HG03565 (cell line): ENCODE data around the gene SDK1.

Experiments used
- ATAC-seq: cut with Tn5 transposase; IDR thresholded peaks from one replicate; pipeline ENCODE4 v1.9.1; 2021; ENCODE audit warnings: mild to moderate bottlenecking, moderate library complexity; ENCODE audit not compliant: unreplicated experiment

SDK1 gene

DNA sequence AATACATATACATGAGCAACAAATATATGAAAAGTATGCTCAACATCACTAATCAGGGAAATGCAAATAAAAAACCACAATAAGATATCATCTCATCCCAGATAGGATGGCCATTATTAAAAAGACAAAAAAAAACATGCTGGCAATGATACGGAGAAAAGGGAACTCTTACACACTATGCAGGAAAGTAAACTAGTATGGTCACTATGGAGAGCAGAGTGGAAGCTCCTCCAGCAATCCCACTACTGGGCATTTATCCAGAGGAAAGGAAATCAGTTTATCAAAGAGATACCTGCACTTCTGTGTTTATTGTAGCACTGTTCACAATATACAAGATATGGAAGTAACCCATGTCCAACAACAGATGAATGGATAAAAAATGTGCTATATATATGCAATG, 217.5 kb downstream of the SDK1 start:
- no peak for ATAC-seq

GRCh38 chr7:3520206-3520605, 219.2 kb downstream of the SDK1 start:
- no peak for ATAC-seq

- no peak for ATAC-seq
Observed at GRCh38 chr7:3527496-3528124, 226.6 kb downstream of the SDK1 start.

DNA sequence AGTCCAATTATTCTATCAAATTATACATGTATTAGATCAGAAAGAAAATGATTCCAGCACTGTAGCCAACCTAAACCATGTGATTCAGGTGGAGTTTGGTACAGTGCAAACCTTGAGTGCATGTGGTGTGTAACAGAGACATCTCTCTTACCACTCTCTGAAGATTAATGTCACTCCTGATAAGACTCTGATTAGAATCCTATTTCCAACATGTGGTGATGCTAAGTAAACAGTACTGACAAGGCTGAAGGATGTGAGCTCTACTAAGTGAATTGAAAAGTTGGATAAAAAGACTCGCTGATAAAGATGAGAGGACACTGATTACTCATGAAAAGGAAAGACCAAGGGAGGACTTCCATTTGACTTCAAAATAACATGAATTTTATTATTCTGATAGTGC, 232.0 kb downstream of the SDK1 start:
- no peak for ATAC-seq

DNA sequence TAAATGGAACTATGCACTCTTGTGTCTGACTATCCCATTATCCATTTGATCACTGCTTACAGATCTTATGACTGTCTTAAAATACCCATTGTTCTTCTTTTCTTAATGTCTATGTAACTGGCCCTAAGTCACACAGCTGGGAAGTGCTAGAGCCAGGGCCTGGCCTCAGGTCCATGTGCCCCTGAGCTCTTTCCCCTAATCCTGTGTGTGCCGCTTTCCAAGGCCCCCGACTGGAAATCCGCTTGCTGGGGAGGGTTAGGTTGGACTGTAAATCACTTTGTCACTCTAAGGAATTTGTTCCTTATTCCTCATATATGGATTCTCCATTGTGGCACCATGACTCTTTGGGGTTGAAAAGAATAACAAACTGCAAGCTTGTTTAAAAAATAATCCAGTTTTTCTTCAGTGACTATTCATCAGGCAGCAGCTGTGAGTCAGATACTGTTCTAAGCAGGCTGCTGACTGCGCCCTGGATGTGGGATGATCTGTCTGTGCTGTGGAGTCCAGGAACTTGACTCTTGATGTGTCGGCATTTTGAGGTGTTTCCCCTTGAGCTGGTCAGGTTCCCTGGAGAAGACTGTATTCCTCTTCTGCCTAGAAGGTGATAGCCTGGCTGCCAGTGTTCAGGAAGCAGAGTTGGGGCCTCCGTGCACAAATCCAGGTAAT, 236.3 kb downstream of the SDK1 start:
- ATAC-seq: no peak

DNA sequence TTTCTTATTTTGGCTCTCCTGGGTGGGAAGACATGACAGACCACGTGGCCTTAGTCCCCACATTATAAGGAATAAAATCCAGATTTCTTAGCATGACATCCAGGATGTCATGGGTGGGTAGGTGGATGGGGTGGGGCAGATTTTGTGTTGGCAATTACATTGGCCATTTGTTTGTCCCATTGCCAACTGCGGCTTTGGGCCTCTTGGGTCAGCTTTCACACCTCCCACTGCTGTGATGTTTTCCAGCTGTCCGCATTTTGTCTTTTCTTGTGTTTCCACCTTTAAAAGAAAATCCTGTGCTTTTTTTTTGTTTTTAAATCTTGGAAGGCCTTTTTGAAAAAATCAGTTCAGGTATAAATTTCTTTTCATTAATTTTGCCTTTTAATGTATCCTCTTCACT, 237.0 kb downstream of the SDK1 start:
- ATAC-seq: no peak

DNA sequence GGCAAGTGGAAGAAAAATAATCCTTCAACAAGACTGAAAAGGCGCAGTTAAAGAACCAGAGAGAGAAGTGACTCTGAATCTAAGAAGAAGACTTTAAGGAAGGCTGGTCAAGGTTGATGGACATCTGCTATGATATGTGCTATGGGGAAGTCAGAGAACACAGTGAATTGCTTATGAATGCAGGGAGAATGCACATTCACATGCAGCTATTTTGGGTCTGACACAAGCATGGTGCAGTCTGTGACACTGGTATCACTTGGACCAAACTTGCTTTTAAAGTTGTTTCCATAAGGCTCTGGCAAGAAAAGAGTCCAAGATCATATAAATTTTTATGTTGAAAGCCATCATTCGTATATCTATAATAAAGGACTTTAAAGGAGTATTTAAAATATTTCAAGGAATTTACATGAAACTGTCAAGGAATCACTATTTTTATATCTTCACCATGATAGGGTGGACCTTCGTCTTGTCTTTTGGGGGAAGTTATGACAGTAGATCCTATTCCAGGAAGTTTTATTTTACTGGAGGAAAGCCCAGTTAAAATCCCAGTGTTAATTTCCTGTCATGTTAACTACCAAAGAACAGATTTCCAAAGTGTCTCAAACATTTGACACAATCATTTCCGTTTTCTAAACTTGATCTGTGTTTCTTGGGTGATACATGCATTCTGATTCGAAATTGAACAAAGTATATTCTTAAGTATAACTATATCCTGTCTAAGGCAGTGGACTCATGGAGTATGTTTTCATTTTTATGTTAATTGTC, 239.6 kb downstream of the SDK1 start:
- ATAC-seq: no peak

DNA sequence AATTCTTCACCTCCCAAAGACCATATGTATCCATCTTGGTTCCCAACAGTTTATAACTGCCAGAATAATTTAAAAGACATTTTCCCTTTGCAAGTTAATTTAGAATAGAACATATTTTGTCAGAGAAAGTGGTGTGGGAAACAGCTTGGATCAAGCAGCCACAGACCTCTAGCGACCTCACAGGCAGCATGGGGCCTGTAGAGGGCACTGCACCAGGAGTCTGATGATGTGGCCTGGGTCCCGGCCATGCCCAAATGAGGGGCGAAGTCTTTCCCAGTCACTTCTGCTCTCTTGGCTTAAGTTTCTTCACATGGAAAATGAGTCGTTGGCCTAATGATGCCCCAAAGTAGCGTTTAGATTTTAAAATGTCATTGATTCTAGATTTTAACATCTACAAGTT, 243.2 kb downstream of the SDK1 start:
- no peak for ATAC-seq

GRCh38 chr7:3548815-3549214, 247.8 kb downstream of the SDK1 start:
- no peak for ATAC-seq

DNA sequence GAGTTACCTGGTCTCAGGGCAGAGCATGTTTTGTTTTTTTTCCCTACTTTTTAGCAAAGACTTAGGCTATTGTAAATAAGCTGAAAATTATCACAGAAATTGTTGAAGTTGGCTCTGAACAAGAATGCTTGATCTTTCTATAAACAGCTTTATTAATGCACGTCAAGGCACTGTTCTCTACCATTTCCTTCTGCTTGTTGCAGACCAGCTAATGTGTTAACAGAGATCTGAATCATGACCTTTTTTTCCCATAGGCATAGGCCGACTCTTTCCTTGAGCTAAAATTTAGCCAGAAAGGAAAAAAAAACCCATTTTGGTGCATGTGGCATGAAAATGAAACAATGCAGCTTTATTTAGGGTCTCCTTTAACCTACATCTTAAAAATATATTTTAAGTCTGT, 248.5 kb downstream of the SDK1 start:
- no peak for ATAC-seq

- ATAC-seq: no peak
Observed at GRCh38 chr7:3551536-3551935, 250.5 kb downstream of the SDK1 start.

DNA sequence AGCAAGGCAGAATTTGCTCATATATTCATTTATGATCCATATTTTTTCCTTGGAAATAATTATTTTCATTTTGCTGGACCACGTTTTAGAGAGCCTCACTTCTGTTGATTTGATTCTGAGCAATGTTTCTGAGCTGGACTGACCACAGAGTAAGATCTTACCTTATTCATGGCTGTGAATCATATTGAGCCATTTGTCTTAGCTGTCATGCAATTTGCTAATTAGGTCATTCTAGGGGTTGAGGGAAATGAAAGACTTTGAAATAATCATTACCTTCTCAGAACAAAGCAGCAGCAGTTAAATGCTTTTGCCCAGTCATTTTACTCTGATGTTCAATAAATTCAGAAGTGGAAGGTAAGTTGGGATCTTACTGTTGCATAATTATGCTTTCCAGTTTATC, 251.4 kb downstream of the SDK1 start:
- no peak for ATAC-seq

DNA sequence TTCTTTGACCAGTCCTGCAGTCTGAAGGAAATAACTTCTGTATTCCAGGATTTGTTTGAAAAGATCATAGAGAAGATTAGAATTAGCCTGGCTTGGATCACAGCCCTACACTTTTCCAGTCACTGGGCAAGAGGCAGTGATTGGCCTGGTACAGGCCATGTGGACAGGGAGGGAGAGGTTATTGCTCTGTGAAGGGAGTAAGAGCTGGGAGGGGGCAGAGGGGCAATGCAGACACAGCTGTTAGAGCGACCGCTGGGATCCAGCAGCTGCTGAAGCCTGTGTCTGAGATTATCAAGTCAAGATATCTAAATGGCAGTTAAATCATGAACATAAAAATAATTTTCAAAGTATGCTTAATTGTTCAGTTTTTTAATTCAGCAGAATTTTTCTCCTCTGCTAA, 257.3 kb downstream of the SDK1 start:
- no peak for ATAC-seq

- no peak for ATAC-seq
Observed at GRCh38 chr7:3559278-3559677, 258.2 kb downstream of the SDK1 start.

- ATAC-seq: no peak
Observed at GRCh38 chr7:3560495-3560894, 259.4 kb downstream of the SDK1 start.

- no peak for ATAC-seq
Observed at GRCh38 chr7:3561932-3562331, 260.9 kb downstream of the SDK1 start.

DNA sequence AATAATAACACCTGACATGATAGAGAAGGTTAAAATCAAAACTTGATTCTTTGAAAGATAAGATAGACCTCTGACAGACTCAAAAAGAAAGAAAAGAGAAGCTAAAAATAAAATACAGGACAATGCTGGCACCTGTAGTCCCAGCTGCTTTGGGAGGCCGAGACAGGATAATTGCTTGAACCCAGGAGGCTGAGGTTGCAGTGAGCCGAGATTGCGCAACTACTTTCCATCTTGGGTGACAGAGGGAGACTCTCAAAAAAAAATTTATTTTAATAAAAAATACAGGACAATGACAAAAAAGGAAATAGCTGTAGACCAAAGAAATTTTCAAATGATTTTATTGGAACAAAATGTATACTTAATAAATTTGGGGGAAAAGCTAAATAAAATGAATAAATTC, 263.2 kb downstream of the SDK1 start:
- no peak for ATAC-seq

- ATAC-seq: no peak
Observed at GRCh38 chr7:3568516-3568915, 267.5 kb downstream of the SDK1 start.

DNA sequence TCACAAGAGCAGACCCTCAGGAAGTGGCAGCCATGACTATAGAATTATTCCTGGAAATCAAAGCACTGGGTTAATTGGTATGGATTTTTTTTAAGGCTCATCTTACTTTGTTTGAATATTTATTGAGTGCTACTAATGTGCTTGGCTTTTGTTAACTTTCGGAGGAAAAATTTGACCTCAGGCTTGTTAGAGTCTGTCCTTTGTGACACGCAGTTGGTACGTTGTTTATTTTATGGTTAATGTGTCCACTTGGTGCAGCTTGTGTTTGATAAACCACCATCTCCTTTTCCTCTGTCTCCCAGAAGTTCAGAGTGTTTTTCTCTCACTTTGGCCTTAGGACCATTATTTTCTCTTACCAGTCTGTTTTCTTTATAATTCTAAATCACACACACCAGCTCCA, 268.6 kb downstream of the SDK1 start:
- ATAC-seq: no peak

GRCh38 chr7:3573151-3573550, 272.1 kb downstream of the SDK1 start:
- no peak for ATAC-seq

GRCh38 chr7:3574386-3574785, 273.3 kb downstream of the SDK1 start:
- ATAC-seq: no peak
